GM12878 (cell line): ENCODE data around the gene LDLRAD4. TPM values are rescaled to one million over a fixed set of nuclear protein-coding genes. Genes with fewer than 3 reads are reported as not detected.

Experiments used
- ATAC-seq: fragments of 200-7000 bp; cut with Tn5 transposase; 3 replicates; pipeline ENCODE4 v1.9.1; 2020; ENCODE audit warnings: mild to moderate bottlenecking, moderate library complexity
- BruUV-seq: library from RNA; stranded (reverse); fragments of 400-500 nt; replicated peaks from 2 replicates; lab custom pipeline; 2021; lab: Mats Ljungman, UMichigan
- CTCF ChIA-PET: fragments of 300-600 bp; sonication (Branson Sonifier 250); formaldehyde crosslinking; extraction: SDS; loops from one replicate; lab custom pipeline; 2021; ENCODE audit warnings: inconsistent platforms; lab: Yijun Ruan, JAX
- POLR2A ChIA-PET: fragments of 350-600 bp; formaldehyde crosslinking; extraction: SDS; loops from one replicate; lab custom pipeline; 2021; ENCODE audit warnings: inconsistent platforms; lab: Charles Lee
- RAD21 ChIA-PET: fragments of 300-600 bp; sonication (Branson Sonifier 250); formaldehyde crosslinking; loops from one replicate; lab custom pipeline; 2023; ENCODE audit warnings: antibody characterized with exemption; ENCODE audit not compliant: unreplicated experiment; lab: Charles Lee
- SMC1A ChIA-PET: fragments of 300-600 bp; sonication (Branson Sonifier 250); formaldehyde crosslinking; loops from one replicate; lab custom pipeline; 2023; ENCODE audit not compliant: unreplicated experiment, uncharacterized antibody; lab: Charles Lee
- DNase-seq: peaks from one replicate; pipeline ENCODE4 v3.0.0-alpha.2; 2011; ENCODE audit warnings: low read depth, low spot score
- FAIRE-seq: peaks from 3 replicates; lab custom pipeline; 2011; peaks lifted over from hg19 to GRCh38; lab: Jason Lieb, UNC
- H2AFZ ChIP-seq: 2 replicates; pipeline ENCODE4 v1.6.0; 2011; ENCODE audit warnings: low read depth, low read length, control low read depth; ENCODE audit not compliant: control insufficient read depth
- H3K27ac ChIP-seq: 2 replicates; pipeline ENCODE4 v1.5.1; 2011; ENCODE audit warnings: control low read depth; ENCODE audit not compliant: control insufficient read depth, insufficient read depth
- H3K27me3 ChIP-seq, 2 experiments: replicated peaks in 1 of 2; 2 replicates each; pipeline versions ENCODE4 v1.6.0 to v1.6.1; 2011; ENCODE audit warnings: low read length in 1 of 2; ENCODE audit not compliant: control insufficient read depth in 2 of 2, insufficient read depth in 2 of 2
- H3K36me3 ChIP-seq, 2 experiments: 2 replicates each; pipeline ENCODE4 v1.5.1; 2011; ENCODE audit warnings: low read length in 1 of 2; ENCODE audit not compliant: control insufficient read depth in 2 of 2, insufficient read depth in 2 of 2
- H3K4me1 ChIP-seq: 2 replicates; pipeline ENCODE4 v1.6.1; 2011; ENCODE audit warnings: mild to moderate bottlenecking, low read length, moderate library complexity, mixed read lengths; ENCODE audit not compliant: control insufficient read depth, insufficient read depth
- H3K4me2 ChIP-seq: 2 replicates; pipeline ENCODE4 v1.6.0; 2011; ENCODE audit warnings: control low read depth; ENCODE audit not compliant: control insufficient read depth, insufficient read depth
- H3K4me3 ChIP-seq: fragments of 200-600 bp; sonication (generic); 2 replicates; pipeline ENCODE4 v1.5.1; 2016
- H3K79me2 ChIP-seq: 2 replicates; pipeline ENCODE4 v1.6.0; 2011; ENCODE audit warnings: low read length; ENCODE audit not compliant: control insufficient read depth, insufficient read depth
- H3K9ac ChIP-seq: 2 replicates; pipeline ENCODE4 v1.8.0; 2011; ENCODE audit warnings: low read length, control low read depth, mixed read lengths; ENCODE audit not compliant: control insufficient read depth, insufficient read depth
- H3K9me3 ChIP-seq: replicated peaks from 3 replicates; pipeline ENCODE4 v1.5.1; 2011; ENCODE audit warnings: mild to moderate bottlenecking, low read length; ENCODE audit not compliant: control insufficient read depth, insufficient read depth
- H4K20me1 ChIP-seq: 2 replicates; pipeline ENCODE4 v1.6.0; 2011; ENCODE audit not compliant: control insufficient read depth, insufficient read depth
- BRCA1 ChIP-seq: IDR thresholded peaks from 2 replicates; pipeline ENCODE4 v1.6.1; 2011; ENCODE audit warnings: low read depth, low read length, improper control_type of control experiment
- CREM ChIP-seq: IDR thresholded peaks from 2 replicates; pipeline ENCODE4 v1.6.1; 2014; ENCODE audit warnings: antibody characterized with exemption, low read depth
- EP300 ChIP-seq, 2 experiments: fragments of 150-350 bp in 1 of 2; IDR thresholded peaks; 2 replicates each; pipeline ENCODE4 v1.6.1; 2011 to 2012; ENCODE audit warnings: low read depth in 2 of 2, low read length in 2 of 2, borderline replicate concordance in 1 of 2, improper control_type of control experiment in 1 of 2, inconsistent platforms in 1 of 2; ENCODE audit not compliant: control insufficient read depth in 1 of 2
- IRF4 ChIP-seq: IDR thresholded peaks from 2 replicates; pipeline ENCODE4 v1.6.1; 2011; ENCODE audit warnings: low read depth, low read length
- MTA3 ChIP-seq: IDR thresholded peaks from 2 replicates; pipeline ENCODE4 v1.6.1; 2012; ENCODE audit warnings: low read length, inconsistent platforms, borderline replicate concordance
- MXI1 ChIP-seq: fragments of 150-350 bp; IDR thresholded peaks from 2 replicates; pipeline ENCODE4 v1.6.1; 2011; ENCODE audit warnings: low read depth, mild to moderate bottlenecking, inconsistent platforms, low read length, improper control_type of control experiment
- SIN3A ChIP-seq: IDR thresholded peaks from 2 replicates; pipeline ENCODE4 v1.6.1; 2012; ENCODE audit warnings: low read depth, low read length, improper control_type of control experiment
- SREBF1 ChIP-seq: IDR thresholded peaks from 2 replicates; pipeline ENCODE4 v1.6.1; 2012; ENCODE audit warnings: mild to moderate bottlenecking, low read length
- STAT1 ChIP-seq: fragments of 450-650 bp; conservative IDR thresholded peaks from 2 replicates; pipeline ENCODE4 v1.6.1; 2014; ENCODE audit warnings: antibody characterized with exemption, mild to moderate bottlenecking
- WGBS: methylation state at CpG from one replicate; pipeline ENCODE4 v1.1.6; 2016; ENCODE audit warnings: low lambda C conversion rate; ENCODE audit not compliant: insufficient replicate concordance, insufficient coverage; ENCODE audit errors: missing lambda C conversion rate; 5-methylcytosine and 5-hydroxymethylcytosine counted together
- in situ Hi-C: fragments of 300-500 bp; cut with MboI; formaldehyde crosslinking; loops from 9 replicates; pipeline ENCODE4 v1.14.3; 2018; ENCODE audit warnings: mixed read lengths
- intact Hi-C: fragments of 100-400 bp; cut with micrococcal nuclease; formaldehyde crosslinking; loops from one replicate; pipeline ENCODE4 v1.14.2; 2022; ENCODE audit not compliant: unreplicated experiment
- polyA plus RNA-seq, 11 experiments: library from polyadenylated mRNA; depleted of rRNA in 4 of 11; unstranded in 6 of 11; stranded (reverse) in 5 of 11; fragments of >200 nt; fragmentation: Nextera tagmentation in 4 of 11; fragmentation: Illumina TruSeq in 1 of 11; extraction: Ambion mirVana in 4 of 11; extraction: Trizol in 1 of 11; gene quantifications; 1 replicate in 1 of 11; 2 replicates in 10 of 11; pipeline versions ENCODE4 v1.2.1 to v1.2.3, GENCODE V29; 2011 to 2016; ENCODE audit warnings: inconsistent platforms in 2 of 11, missing spikeins in 2 of 11, low read depth in 1 of 11
- total RNA-seq, 4 experiments: library from RNA; depleted of rRNA in 3 of 4; stranded (reverse); fragments of >200 nt in 3 of 4; fragmentation: Illumina TruSeq in 1 of 4; extraction: Trizol in 1 of 4; gene quantifications; 2 replicates each; pipeline versions ENCODE4 v1.2.1 to v1.2.3, GENCODE V29; 2013 to 2021
- TF ChIP-seq, protein P1 (sequence below): IDR thresholded peaks from 2 replicates; pipeline ENCODE4 v1.6.1; 2011; ENCODE audit warnings: borderline replicate concordance, low read depth, mild to moderate bottlenecking, moderate library complexity, mixed read lengths, low read length; ENCODE audit not compliant: insufficient read depth; ENCODE audit errors: extremely low read length
- TF ChIP-seq, protein P2 (sequence below): fragments of 450-650 bp; IDR thresholded peaks from 2 replicates; pipeline ENCODE4 v1.6.1; 2016; ENCODE audit warnings: mild to moderate bottlenecking
- TF ChIP-seq, protein P3 (sequence below): fragments of 450-650 bp; IDR thresholded peaks from 2 replicates; pipeline ENCODE4 v1.6.1; 2017; ENCODE audit warnings: borderline replicate concordance

LDLRAD4 gene
- total and polyA plus RNA-seq, 10 of the 15 experiments (the other 5 are each of a cell fraction or from before 2014, with no cell fraction given), result 2.7 to 16.8 (median 11.2) TPM

DNA sequence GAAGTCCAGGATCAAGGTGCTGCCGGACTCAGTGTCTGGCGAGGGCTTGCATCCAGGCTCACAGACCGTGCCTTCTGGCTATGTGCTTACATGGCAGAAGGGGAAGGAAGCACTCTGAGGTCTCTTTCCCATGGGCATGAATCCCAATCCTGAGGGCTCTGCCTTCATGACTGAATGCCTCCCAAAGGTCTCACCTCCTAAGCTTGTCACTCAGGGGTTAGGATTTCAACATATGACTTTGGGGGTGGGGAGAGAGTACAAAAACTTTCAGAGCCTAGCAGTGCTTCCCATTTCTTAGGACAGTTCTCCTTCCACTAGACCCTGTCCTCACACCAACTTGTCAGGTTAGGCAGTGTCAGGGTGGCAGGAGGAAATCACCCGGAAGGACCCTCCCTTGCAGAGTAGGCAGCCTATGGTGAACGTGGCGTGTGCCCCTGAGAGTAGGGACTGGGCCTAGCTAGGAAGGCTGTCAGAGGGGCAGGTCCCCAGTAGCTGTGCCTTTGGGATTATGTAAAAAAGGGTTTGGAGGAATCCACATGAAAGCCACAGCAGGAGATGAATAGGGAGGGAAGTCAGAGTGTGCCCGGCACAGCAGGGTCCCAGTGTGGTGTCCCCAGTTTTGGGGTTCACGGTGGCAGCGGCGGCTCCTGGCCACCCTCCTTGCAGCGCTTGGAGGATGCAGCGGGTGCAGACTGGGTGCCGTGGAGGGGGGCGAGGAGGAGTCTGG is 233.3 kb downstream of the LDLRAD4 start (continued):
- TF ChIP-seq, protein P1, sequence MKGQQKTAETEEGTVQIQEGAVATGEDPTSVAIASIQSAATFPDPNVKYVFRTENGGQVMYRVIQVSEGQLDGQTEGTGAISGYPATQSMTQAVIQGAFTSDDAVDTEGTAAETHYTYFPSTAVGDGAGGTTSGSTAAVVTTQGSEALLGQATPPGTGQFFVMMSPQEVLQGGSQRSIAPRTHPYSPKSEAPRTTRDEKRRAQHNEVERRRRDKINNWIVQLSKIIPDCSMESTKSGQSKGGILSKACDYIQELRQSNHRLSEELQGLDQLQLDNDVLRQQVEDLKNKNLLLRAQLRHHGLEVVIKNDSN, result no peak
- TF ChIP-seq, protein P2, sequence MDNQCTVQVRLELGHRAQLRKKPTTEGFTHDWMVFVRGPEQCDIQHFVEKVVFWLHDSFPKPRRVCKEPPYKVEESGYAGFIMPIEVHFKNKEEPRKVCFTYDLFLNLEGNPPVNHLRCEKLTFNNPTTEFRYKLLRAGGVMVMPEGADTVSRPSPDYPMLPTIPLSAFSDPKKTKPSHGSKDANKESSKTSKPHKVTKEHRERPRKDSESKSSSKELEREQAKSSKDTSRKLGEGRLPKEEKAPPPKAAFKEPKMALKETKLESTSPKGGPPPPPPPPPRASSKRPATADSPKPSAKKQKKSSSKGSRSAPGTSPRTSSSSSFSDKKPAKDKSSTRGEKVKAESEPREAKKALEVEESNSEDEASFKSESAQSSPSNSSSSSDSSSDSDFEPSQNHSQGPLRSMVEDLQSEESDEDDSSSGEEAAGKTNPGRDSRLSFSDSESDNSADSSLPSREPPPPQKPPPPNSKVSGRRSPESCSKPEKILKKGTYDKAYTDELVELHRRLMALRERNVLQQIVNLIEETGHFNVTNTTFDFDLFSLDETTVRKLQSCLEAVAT, result no peak
- TF ChIP-seq, protein P3, sequence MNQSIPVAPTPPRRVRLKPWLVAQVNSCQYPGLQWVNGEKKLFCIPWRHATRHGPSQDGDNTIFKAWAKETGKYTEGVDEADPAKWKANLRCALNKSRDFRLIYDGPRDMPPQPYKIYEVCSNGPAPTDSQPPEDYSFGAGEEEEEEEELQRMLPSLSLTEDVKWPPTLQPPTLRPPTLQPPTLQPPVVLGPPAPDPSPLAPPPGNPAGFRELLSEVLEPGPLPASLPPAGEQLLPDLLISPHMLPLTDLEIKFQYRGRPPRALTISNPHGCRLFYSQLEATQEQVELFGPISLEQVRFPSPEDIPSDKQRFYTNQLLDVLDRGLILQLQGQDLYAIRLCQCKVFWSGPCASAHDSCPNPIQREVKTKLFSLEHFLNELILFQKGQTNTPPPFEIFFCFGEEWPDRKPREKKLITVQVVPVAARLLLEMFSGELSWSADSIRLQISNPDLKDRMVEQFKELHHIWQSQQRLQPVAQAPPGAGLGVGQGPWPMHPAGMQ, result no peak
- TF ChIP-seq BRCA1, result no peak

DNA sequence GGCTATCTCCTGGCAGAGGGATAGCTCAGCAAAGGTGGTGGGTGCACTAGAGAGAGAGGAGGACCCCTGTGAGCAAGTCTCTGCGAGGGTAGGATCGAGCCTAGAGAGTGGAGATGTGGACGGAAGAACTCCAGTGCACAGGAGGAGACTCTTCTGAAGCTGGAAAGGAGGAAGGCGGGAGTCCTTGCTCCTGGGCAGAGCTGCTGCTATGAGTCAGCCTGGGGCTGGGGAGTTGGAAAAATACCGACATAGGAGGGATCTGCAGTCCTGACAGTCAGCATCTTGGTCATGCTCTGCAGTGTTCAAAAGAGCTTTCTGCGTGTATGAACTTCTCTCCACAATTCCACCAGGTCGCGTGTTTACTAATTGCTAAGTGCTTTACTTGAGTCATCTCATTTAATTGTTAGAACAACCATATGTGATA is 233.8 kb downstream of the LDLRAD4 start:
- intact Hi-C loops (no loop called here), in situ Hi-C loops (no loop called here)
- SMC1A ChIA-PET, result no interaction called here
- no peaks in the 10 kb centered on the region for H4K20me1 ChIP-seq
- ATAC-seq, result no peak
- RAD21 ChIA-PET, result no interaction called here
- no peak for DNase-seq
- POLR2A ChIA-PET, result no interaction called here
- BruUV-seq, result no TSS peak
- no peaks in the 10 kb centered on the region for H3K9me3 ChIP-seq
- H3K4me1 ChIP-seq, result peaks cover 30% of the 10 kb centered on the region
- no peaks in the 10 kb centered on the region; a peak in 2 of 4 replicates for H3K27me3 ChIP-seq
- no peak overlapping the region for H2AFZ ChIP-seq
- TF ChIP-seq STAT1 (no peak), BRCA1 (no peak), CREM (no peak), MTA3 (no peak), SREBF1 (no peak), EP300 (IDR thresholded peaks at IDR 0.05; ENCODE audit: borderline replicate concordance in 1 of 2, control insufficient read depth in 1 of 2, low read depth in 2 of 2, low read length in 2 of 2) (no peak), IRF4 (no peak), SIN3A (no peak), MXI1 (no peak)
- no peak overlapping the region for H3K9ac ChIP-seq
- FAIRE-seq, result no peak
- WGBS, result 71% methylated on average over 8 of the region's 8 CpGs
- H3K36me3 ChIP-seq, result no peaks in the 10 kb centered on the region
- H3K4me3 ChIP-seq, result no peak overlapping the region
- H3K79me2 ChIP-seq, result no peaks in the 10 kb centered on the region
- no peak overlapping the region for H3K27ac ChIP-seq
- H3K4me2 ChIP-seq, result no peak overlapping the region
- CTCF ChIA-PET, result no interaction called here
